GM18870 (cell line): ENCODE data around the gene WWP2.
"Not testable (repeated sequence)": the region's sequence is repeated elsewhere in the genome, so short reads cannot be mapped to it uniquely, and the experiment has no call there.

Source experiments
- ATAC-seq: cut with Tn5 transposase; IDR thresholded peaks from one replicate; pipeline ENCODE4 v1.9.1; 2021; ENCODE audit warnings: moderate library complexity; ENCODE audit not compliant: unreplicated experiment

Gene WWP2

GRCh38 chr16:69939821-69940585 lies 177.9 kb downstream of the WWP2 start:
- no peak for ATAC-seq

DNA sequence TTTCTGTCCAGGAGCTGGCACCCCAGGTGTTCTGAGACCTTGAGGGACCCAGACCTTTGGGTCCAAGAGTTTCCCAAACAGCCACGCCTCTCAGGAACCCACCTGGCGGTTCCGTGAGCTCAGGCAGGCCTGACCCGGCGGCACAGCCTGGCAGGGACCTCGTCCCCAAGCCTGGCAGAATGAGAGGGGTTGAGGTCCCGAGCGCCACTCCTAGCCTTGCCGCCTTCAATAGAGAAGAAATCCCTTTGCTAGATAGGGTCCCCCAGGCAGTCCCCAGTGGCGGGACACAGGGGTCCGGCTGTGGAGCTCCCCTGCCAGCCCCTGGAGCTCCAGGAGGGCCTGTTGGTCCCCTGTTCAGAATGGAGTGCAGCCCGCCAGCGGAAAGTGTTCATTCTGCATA lies 178.5 kb downstream of the WWP2 start:
- ATAC-seq = no peak

GRCh38 chr16:69941251-69942098 lies 179.3 kb downstream of the WWP2 start:
- no peak for ATAC-seq

DNA sequence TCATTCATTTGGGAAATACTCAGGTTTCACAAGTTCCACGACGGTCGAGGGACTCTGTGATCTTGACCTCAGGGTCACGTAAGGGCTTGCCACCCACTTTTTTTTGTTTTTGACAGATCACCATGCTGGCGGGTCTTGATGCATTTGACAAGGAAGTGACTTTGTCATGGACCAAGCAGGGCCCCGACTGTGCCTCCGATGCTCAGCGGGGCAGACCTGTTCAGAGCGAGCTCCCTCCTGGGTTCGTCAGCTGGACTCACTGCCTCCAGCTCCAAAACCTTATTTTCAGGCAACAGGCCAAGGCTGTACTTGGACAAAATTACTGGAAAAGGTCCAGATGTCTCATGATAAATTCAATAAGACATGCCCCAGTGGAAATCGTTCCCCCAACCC lies 180.0 kb downstream of the WWP2 start:
- no peak for ATAC-seq

DNA sequence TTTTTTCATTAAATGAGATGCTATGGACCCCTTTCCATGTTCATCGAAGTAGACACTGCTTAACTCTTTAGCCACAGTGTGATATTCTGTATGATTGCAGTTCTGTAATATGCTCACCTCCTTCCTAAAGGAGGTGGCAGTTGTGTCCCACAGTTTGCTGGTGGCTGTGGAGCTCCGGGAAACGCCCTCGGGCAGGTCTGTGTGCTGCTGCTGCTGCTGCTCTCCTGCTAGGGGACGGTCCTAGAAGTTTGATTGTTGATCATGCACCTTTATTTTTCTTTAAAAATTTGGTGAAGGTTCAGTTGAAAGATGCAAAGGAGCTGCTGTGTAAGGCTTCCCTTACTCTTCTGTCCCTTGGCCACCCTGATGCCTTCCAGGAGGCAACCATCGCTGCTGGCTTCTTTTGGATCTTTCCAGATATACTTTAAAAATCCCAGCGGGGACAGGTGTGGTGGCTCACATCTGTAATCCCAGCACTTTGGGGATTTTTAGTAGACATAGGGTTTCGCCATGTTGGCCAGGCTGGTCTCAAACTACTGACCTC lies 180.6 kb downstream of the WWP2 start:
- ATAC-seq = no peak

GRCh38 chr16:69943241-69944036 lies 181.3 kb downstream of the WWP2 start:
- not testable (repeated sequence) for ATAC-seq

GRCh38 chr16:69950411-69950810 lies 188.3 kb downstream of the WWP2 start:
- ATAC-seq = not testable (repeated sequence)

DNA sequence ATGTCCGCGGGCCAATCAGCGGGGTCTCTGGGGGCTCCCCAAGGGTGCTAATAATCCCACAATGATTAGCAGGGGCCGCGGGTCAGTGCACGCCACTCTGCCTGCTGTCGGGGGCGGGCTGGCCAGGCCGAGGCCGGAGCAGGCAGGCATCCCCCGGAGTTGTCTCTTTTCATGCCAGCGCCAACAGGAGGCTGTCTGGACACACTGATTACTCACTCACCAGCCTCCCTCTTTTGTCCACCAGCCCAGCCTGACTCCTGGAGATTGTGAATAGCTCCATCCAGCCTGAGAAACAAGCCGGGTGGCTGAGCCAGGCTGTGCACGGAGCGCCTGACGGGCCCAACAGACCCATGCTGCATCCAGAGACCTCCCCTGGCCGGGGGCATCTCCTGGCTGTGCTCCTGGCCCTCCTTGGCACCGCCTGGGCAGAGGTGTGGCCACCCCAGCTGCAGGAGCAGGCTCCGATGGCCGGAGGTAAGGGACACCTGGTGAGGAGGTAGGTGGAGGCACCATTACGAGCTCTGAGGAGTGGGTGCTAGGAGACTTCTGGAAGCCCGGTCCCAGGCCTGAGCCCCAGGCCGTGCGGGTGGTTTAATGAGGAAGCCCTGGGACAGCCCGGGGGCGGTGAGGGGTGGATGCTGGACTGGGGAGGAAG lies 189.0 kb downstream of the WWP2 start, which contains the start of gene CLEC18A:
TSS of gene CLEC18A (plus strand) at position 318 of the 655 bp plus-strand sequence. CDS start at position 351, 33 bp downstream.
- ATAC-seq = not testable (repeated sequence)

- not testable (repeated sequence) for ATAC-seq
Observed at GRCh38 chr16:69951672-69952031, 189.5 kb downstream of the WWP2 start.

- ATAC-seq = not testable (repeated sequence)
Observed at GRCh38 chr16:69952116-69952515, 190.0 kb downstream of the WWP2 start.

DNA sequence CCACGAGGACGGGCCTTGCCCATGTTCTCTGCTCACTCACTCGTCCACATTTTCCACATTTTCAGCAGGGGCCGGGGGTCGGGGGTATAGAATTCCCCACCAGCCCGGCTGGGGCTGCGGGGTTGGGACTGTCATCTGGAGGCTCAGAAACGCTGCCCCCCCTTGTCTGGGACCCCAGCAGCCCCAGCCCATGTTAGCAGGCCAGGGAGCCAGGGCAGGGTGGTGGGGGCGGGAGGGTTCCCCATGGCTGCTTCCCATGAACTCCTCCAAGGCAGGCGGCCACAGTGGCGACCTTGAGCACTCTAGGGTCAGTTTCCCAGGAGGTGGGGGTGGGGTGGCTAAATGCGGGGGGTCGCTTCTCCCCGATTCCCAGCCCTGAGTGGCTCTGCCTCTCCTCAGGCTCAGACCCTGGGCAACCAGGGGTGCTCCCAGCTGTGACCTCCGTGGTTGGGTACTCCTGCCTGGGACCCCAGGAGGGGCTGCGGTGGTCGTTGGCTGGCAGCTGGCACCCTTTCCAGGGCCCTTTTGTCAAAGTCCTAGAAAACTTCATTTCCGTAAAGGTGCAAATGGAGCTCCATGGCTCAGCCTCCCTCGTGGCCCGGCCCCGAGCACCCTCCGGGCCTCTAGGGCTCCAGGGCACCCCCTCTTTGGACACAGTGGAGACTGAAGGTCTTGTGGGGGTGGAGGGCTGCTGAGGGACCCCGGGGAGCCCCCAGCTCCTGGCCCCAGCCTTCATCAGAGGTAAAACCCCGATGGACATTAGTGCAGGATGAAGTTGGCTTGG lies 190.6 kb downstream of the WWP2 start:
- not testable (repeated sequence) for ATAC-seq

DNA sequence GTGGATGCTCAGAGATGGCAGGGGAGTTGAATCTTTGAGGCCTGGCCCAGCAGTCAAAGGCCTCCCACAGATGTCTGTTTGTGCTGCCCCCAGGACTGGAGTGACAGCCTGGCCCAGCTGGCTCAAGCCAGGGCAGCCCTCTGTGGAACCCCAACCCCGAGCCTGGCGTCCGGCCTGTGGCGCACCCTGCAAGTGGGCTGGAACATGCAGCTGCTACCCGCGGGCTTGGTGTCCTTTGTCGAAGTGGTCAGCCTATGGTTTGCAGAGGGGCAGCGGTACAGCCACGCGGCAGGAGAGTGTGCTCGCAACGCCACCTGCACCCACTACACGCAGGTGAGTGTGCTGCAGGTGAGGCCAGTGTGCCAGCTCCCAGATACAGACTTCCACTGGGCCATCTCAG lies 192.1 kb downstream of the WWP2 start:
- not testable (repeated sequence) for ATAC-seq

- ATAC-seq = not testable (repeated sequence)
Observed at GRCh38 chr16:69963312-69963711, 201.2 kb downstream of the WWP2 start.

DNA sequence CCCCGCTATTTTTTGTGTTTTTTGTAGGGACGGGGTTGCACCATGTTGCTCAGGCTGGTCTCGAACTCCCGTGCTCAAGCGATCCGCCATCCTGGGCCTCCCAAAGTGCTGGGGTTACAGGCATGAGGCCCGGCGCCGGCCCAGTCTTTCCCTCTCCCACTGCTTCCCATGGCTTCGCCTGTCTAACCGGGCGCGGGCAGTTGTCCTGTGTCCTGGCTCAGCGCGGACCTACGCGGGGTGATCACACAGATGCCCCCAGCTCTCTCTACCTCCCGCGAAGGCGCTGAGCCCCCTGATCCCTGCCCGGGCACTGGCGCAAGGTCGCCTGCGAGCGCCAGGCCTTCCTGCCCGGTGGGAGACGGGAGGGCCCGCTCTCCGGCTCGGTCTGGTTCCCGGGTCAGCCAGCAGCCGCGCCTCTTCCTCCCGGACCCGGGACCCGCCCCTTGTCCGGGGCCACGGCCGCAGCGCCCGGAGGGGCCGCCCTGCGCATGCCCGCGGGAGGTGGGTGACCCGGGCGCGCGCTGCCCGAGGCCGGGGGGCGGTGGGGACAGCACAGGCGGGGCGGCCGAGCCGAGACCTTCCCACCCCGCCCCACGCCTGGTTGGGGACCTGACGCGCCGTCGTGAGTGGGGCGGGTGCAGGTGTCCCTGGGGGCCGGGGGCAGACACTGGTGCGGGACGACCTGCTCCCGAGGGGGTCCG lies 203.0 kb downstream of the WWP2 start:
- ATAC-seq = not testable (repeated sequence)

- ATAC-seq = not testable (repeated sequence)
Observed at GRCh38 chr16:69965661-69966054, 203.5 kb downstream of the WWP2 start.

- not testable (repeated sequence) for ATAC-seq
Observed at GRCh38 chr16:69967688-69968087, 205.6 kb downstream of the WWP2 start.

GRCh38 chr16:69968125-69968524 lies 206.0 kb downstream of the WWP2 start:
- ATAC-seq = not testable (repeated sequence)

DNA sequence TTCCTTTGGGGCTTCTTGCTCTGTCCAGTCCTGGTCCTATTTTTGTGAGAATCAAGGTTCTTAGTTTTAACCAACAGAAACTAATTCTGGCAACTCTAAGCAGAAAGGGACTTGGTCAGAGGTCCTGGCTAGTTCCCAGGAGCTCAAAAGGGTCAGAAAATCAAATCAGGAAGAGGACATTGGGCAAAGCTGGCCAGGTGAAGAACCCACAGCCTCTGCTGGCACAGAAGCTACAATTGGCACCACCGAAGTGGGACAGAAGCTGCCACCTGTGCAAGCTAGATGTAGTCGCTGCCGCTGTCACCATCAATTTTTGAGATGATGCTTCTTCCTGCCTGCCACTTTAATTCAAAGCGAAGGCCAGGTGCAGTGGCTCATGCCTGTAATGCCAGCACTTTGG lies 207.5 kb downstream of the WWP2 start:
- not testable (repeated sequence) for ATAC-seq

DNA sequence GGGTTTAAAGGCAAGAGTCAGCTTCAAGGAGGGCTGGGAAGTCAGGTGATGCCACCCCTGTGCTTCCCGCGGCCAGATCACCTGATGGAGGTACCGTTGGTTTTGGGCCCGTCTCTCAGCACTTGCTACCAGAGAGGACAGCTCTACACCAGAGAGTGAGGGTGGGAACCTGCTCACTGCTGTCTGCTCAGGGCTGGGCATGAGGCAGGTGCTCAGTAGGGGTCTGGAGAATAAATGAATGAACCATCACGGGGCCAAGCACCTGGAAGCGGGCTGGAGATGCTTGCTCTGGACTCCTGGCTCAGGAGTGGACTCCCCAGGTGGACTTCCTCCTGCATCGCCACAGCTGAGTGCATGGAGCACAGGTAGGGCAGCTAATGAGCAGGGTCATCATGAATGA lies 210.0 kb downstream of the WWP2 start:
- not testable (repeated sequence) for ATAC-seq
